Activated T-helper 1 cell treated with anti-CD3 and anti-CD28 coated beads, Interleukin-12 subunit alpha, Interleukin-12 subunit beta, Interleukin-2, Interleukin-4 antibody, amounts not matched to agents 30 ng/mL and 10 ng/mL and 1 ng/mL, durations not matched to agents 14 hours and 24 hours and 36 hours (primary cell): ENCODE data around the gene AKAP7. TPM values are rescaled to one million over a fixed set of nuclear protein-coding genes. Genes with fewer than 3 reads are reported as not detected.
"Not testable (repeated sequence)": the region's sequence is repeated elsewhere in the genome, so short reads cannot be mapped to it uniquely, and the experiment has no call there.

Experiments used
- DNase-seq: peaks from one replicate; pipeline ENCODE4 v3.0.0; 2021; ENCODE audit warnings: low spot score
- H3K27ac Mint-ChIP-seq: one replicate; pipeline ENCODE4 v1.8.0; 2021; ENCODE audit warnings: mild to moderate bottlenecking, mixed read lengths
- H3K27me3 Mint-ChIP-seq: one replicate; pipeline ENCODE4 v1.8.0; 2022; ENCODE audit warnings: mild to moderate bottlenecking, moderate library complexity, mixed read lengths; ENCODE audit not compliant: insufficient read depth
- H3K36me3 Mint-ChIP-seq: one replicate; pipeline ENCODE4 v1.8.0; 2021; ENCODE audit warnings: low read depth, mixed read lengths
- H3K4me1 Mint-ChIP-seq: one replicate; pipeline ENCODE4 v1.8.0; 2021; ENCODE audit warnings: low read depth, mixed read lengths
- H3K4me3 Mint-ChIP-seq: one replicate; pipeline ENCODE4 v1.8.0; 2021; ENCODE audit warnings: mild to moderate bottlenecking, moderate library complexity, mixed read lengths
- H3K9me3 Mint-ChIP-seq: one replicate; pipeline ENCODE4 v1.8.0; 2021; ENCODE audit warnings: mixed read lengths
- intact Hi-C: fragments of 100-400 bp; cut with micrococcal nuclease; formaldehyde crosslinking; loops from one replicate; pipeline ENCODE4 v1.15.1; 2024
- total RNA-seq: library from RNA; stranded (reverse); gene quantifications from 2 replicates; pipeline ENCODE4 v1.2.3, GENCODE V29; 2022

AKAP7 gene
- total RNA-seq, 1 donor from 2014 or later = 3.4 TPM

GRCh38 chr6:131300826-131301225 lies 165.6 kb downstream of the AKAP7 start:
- DNase-seq, H3K9me3 Mint-ChIP-seq, H3K27me3 Mint-ChIP-seq, H3K36me3 Mint-ChIP-seq, H3K27ac Mint-ChIP-seq, intact Hi-C loops, H3K4me3 Mint-ChIP-seq, H3K4me1 Mint-ChIP-seq: not testable (repeated sequence)

DNA sequence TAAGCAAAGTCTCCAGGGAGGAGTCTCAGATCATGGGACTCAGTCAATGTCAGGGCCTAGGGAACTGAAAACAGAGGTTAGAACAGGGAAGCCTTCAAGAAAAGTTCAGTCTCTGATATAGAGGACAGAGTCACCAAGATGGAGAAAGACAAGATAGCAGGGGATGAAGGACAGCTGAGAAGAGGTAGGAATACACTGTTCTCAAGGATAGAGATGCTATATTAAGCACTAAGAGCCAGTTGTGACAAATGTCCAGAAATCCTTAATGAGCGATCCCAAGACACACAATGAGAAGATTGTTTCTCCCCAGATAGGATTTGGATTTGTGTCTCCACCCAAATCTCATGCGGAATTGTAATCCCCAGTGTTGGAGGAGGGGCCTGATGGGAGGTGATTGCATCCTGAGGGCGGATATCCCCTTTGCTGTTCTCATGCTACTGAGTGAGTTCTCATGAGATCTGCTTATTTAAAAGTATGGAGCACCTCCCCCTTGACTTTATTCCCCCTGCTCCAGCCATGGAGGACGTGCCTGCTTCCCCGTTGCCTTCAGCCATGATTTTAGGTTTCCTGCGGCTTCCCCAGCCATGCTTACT lies 168.2 kb downstream of the AKAP7 start:
- Mint-ChIP-seq H3K27ac (no peak overlapping the region), H3K4me1 (no peaks in the 10 kb centered on the region), H3K9me3 (no peaks in the 10 kb centered on the region), H3K36me3 (peaks cover 3% of the 10 kb centered on the region), H3K27me3 (no peaks in the 10 kb centered on the region), H3K4me3 (no peak overlapping the region)
- DNase-seq = no peak
- intact Hi-C loops = no loop called here

- Mint-ChIP-seq H3K36me3 (peaks cover 7% of the 10 kb centered on the region), H3K4me1 (no peaks in the 10 kb centered on the region), H3K27me3 (no peaks in the 10 kb centered on the region), H3K4me3 (no peak overlapping the region), H3K9me3 (peaks cover 13% of the 10 kb centered on the region), H3K27ac (no peak overlapping the region)
- intact Hi-C loops = no loop called here
- DNase-seq = no peak
These were observed 170.0 kb downstream of the AKAP7 start for GRCh38 chr6:131305037-131305850.

DNA sequence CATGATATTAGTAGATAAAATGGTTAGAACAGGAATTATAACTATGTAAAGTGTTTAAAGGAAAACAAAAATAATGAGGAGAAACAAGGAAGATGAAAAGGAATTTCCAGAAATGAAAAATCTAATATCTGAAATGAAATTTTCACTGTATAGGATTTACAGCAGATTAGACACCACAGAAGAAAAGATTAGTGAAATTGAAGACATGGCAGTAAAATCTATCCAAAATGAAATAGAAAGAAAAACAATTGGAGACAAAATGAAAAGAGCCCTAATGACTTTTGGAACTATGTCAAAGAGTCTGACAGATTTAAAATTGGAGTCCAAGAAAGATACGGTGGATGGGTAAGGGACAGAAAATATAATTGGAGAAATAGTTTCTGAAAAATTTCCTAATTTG lies 174.2 kb downstream of the AKAP7 start:
- H3K9me3 Mint-ChIP-seq = peaks cover 20% of the 10 kb centered on the region
- intact Hi-C loops = no loop called here
- peaks cover 4% of the 10 kb centered on the region for H3K36me3 Mint-ChIP-seq
- no peak overlapping the region for H3K4me3 Mint-ChIP-seq
- H3K4me1 Mint-ChIP-seq = no peaks in the 10 kb centered on the region
- no peak overlapping the region for H3K27ac Mint-ChIP-seq
- no peak for DNase-seq
- no peaks in the 10 kb centered on the region for H3K27me3 Mint-ChIP-seq

- H3K4me3 Mint-ChIP-seq = no peak overlapping the region
- peaks cover 5% of the 10 kb centered on the region for H3K36me3 Mint-ChIP-seq
- H3K9me3 Mint-ChIP-seq = peaks cover 29% of the 10 kb centered on the region
- H3K27ac Mint-ChIP-seq = no peak overlapping the region
- no peaks in the 10 kb centered on the region for H3K27me3 Mint-ChIP-seq
- peaks cover 6% of the 10 kb centered on the region for H3K4me1 Mint-ChIP-seq
- DNase-seq = no peak
- intact Hi-C loops = no loop called here
These were observed 179.6 kb downstream of the AKAP7 start for GRCh38 chr6:131314838-131315237.

GRCh38 chr6:131316654-131317053 lies 181.4 kb downstream of the AKAP7 start:
- Mint-ChIP-seq H3K9me3 (peaks cover 25% of the 10 kb centered on the region), H3K4me1 (peaks cover 6% of the 10 kb centered on the region), H3K27ac (no peak overlapping the region), H3K27me3 (no peaks in the 10 kb centered on the region), H3K4me3 (no peak overlapping the region), H3K36me3 (peaks cover 5% of the 10 kb centered on the region)
- DNase-seq = no peak
- intact Hi-C loops = no loop called here

DNA sequence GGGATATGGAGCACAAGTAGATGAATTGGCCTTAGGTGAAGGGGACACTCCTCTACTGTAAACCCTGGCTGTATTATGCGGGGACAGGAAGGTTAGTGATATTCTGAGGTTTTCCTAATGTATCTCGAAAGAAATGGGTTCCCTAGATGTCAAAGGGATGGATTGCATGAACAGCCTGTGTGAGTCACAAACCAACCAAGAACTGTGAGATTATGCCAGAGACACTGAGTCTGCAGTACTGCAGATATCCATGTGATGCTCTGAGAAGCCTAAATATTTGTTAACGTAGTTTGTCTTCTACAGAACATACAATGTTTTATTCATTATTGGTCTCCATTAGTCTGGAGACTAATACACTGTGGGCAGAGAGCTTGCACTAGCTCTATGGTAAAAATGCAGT lies 182.2 kb downstream of the AKAP7 start:
- DNase-seq = no peak
- no peaks in the 10 kb centered on the region for H3K27me3 Mint-ChIP-seq
- H3K27ac Mint-ChIP-seq = no peak overlapping the region
- H3K4me1 Mint-ChIP-seq = peaks cover 6% of the 10 kb centered on the region
- intact Hi-C loops = no loop called here
- peaks cover 5% of the 10 kb centered on the region for H3K36me3 Mint-ChIP-seq
- H3K4me3 Mint-ChIP-seq = no peak overlapping the region
- peaks cover 25% of the 10 kb centered on the region for H3K9me3 Mint-ChIP-seq

DNA sequence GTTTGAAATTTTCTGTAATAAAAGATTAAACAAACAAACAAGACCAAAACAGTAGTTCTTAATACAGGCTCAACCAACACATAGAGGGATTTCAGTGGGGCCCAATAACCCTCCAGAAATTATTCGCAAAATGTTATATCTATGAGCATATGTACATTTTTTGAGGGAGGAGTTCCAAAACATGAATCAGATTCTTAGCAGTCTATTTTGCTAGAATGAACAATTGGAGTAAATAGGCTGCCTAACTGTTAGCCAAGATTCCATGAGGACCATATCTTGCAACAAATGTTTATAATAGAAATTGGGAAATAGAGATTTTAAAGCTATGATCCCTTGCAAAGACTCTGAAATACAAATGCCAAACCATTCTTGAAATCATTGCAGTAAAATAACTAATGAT lies 186.3 kb downstream of the AKAP7 start:
- Mint-ChIP-seq H3K27me3 (no peaks in the 10 kb centered on the region), H3K27ac (no peak overlapping the region), H3K4me3 (no peak overlapping the region), H3K9me3 (peaks cover 3% of the 10 kb centered on the region), H3K36me3 (peaks cover 2% of the 10 kb centered on the region), H3K4me1 (peaks cover 3% of the 10 kb centered on the region)
- intact Hi-C loops = no loop called here
- DNase-seq = no peak

DNA sequence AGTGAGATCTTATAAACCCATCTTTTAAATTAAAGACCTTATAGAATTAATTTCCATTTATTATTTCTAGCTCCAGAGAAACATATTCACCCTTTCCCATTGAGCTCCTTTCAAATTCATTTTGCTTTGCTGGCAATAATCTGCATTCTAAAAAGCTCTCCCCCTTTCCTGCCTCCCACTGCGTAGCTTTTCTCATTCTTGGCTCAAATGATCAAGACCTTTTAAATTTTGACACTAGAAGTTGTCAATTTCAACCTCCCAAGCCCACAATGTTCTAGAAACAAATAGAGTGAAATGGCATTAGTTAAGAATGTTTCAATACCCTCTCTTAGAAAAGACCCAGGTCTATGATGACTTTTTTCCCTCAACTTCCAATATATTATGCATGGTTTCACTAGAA lies 186.9 kb downstream of the AKAP7 start:
- Mint-ChIP-seq H3K9me3 (no peaks in the 10 kb centered on the region), H3K36me3 (no peaks in the 10 kb centered on the region), H3K27ac (no peak overlapping the region), H3K4me3 (no peak overlapping the region), H3K4me1 (no peaks in the 10 kb centered on the region), H3K27me3 (no peaks in the 10 kb centered on the region)
- intact Hi-C loops = no loop called here
- DNase-seq = no peak

- not testable (repeated sequence) for H3K27me3 Mint-ChIP-seq
These were observed 190.4 kb downstream of the AKAP7 start for GRCh38 chr6:131325669-131326068.

GRCh38 chr6:131328727-131329126 lies 193.5 kb downstream of the AKAP7 start:
- H3K27me3 Mint-ChIP-seq, intact Hi-C loops, H3K4me1 Mint-ChIP-seq, H3K36me3 Mint-ChIP-seq, H3K4me3 Mint-ChIP-seq, DNase-seq, H3K27ac Mint-ChIP-seq, H3K9me3 Mint-ChIP-seq: not testable (repeated sequence)

More at GRCh38 chr6:131325669-131326068, 190.4 kb downstream of the AKAP7 start:
- H3K27ac Mint-ChIP-seq, H3K4me1 Mint-ChIP-seq, DNase-seq, H3K36me3 Mint-ChIP-seq, H3K9me3 Mint-ChIP-seq, H3K4me3 Mint-ChIP-seq, intact Hi-C loops: not testable (repeated sequence)

GRCh38 chr6:131331151-131331550 lies 195.9 kb downstream of the AKAP7 start:
- no peak overlapping the region for H3K27ac Mint-ChIP-seq
- no peak overlapping the region for H3K4me3 Mint-ChIP-seq
- H3K9me3 Mint-ChIP-seq = no peaks in the 10 kb centered on the region
- DNase-seq = no peak
- no peaks in the 10 kb centered on the region for H3K4me1 Mint-ChIP-seq
- intact Hi-C loops = no loop called here
- H3K27me3 Mint-ChIP-seq = no peaks in the 10 kb centered on the region
- H3K36me3 Mint-ChIP-seq = no peaks in the 10 kb centered on the region

- Mint-ChIP-seq H3K27ac (no peak overlapping the region), H3K4me1 (no peaks in the 10 kb centered on the region), H3K4me3 (no peak overlapping the region), H3K27me3 (no peaks in the 10 kb centered on the region), H3K9me3 (no peaks in the 10 kb centered on the region), H3K36me3 (no peaks in the 10 kb centered on the region)
- DNase-seq = no peak
- intact Hi-C loops = no loop called here
These were observed 196.9 kb downstream of the AKAP7 start for GRCh38 chr6:131331873-131332781.
